ENCODE data around the gene FBXL17.

FBXL17 gene

DNA sequence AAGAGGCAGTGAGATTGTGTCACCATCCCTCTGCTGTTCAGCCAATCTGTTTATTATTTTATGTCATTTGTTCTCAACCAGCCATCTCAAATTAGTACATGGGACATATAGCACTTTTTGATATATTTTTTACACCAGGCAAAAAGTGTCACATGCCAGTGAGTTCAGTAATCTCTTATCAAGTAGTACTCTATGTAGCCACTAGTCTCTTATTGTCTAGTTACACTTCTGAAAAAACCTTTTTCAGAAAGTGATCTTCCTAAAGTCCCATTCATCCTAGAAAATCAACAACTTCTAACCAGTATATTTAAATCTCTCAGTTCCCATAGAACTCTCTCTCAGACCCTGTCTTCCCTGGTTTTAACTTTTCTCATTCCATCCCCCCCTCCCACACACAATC, 321.6 kb downstream of the FBXL17 start:
- no peaks in the 10 kb centered on the region for H4K20me1 ChIP-seq (ENCODE audit: insufficient read depth, low read length, poor library complexity, severe bottlenecking)
- H3K9me3 ChIP-seq (ENCODE audit: insufficient read depth, low read depth, low read length): no peaks in the 10 kb centered on the region
- no peaks in the 10 kb centered on the region for H3K9me2 ChIP-seq (replicated peaks; ENCODE audit: low read depth, low read length)
- no peaks in the 10 kb centered on the region for H3F3A ChIP-seq (ENCODE audit: low read depth)
- H3K9ac ChIP-seq (ENCODE audit: low read depth, low read length, poor library complexity, severe bottlenecking): no peak overlapping the region
- H3K4me3 ChIP-seq (ENCODE audit: low read length, poor library complexity, severe bottlenecking): no peak overlapping the region
- no peaks in the 10 kb centered on the region for H3K79me2 ChIP-seq (ENCODE audit: insufficient read depth, low read length)
- no peak overlapping the region for H3K4me2 ChIP-seq (ENCODE audit: low read depth, low read length, poor library complexity, severe bottlenecking)
- TF ChIP-seq EZH2phosphoT487 (IDR thresholded peaks at IDR 0.05; ENCODE audit: borderline replicate concordance): no peak
- H2AFZ ChIP-seq (ENCODE audit: low read length): no peak overlapping the region
- H3K27me3 ChIP-seq (ENCODE audit: insufficient read depth, low read length, poor library complexity, severe bottlenecking): no peaks in the 10 kb centered on the region
- peaks cover 7% of the 10 kb centered on the region for H3K4me1 ChIP-seq (ENCODE audit: insufficient read depth, low read length, poor library complexity, severe bottlenecking)
- H3K36me3 ChIP-seq (ENCODE audit: insufficient read depth, low read length): no peaks in the 10 kb centered on the region

DNA sequence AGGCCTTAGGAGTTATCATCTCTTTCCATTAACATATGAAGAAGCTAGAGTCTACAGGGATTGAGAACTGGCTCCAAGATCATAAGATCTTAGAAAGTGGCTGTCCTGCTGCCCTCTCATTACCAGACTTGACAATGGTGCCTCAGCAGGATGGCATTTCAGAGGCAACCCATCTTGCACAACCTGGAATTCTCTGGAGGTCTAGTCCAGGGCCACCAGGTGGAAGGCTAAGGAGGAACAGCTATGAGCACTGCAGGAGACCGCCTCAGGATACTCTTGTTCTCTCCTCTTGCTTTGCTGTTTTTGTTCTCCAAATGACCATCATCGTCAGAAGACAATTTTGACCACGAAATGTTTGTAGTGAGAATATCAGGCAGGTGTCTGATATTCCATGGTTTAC, 322.6 kb downstream of the FBXL17 start:
- H3K36me3 ChIP-seq (ENCODE audit: insufficient read depth, low read length): no peaks in the 10 kb centered on the region
- H3K4me3 ChIP-seq (ENCODE audit: low read length, poor library complexity, severe bottlenecking): no peak overlapping the region
- TF ChIP-seq, protein P1, sequence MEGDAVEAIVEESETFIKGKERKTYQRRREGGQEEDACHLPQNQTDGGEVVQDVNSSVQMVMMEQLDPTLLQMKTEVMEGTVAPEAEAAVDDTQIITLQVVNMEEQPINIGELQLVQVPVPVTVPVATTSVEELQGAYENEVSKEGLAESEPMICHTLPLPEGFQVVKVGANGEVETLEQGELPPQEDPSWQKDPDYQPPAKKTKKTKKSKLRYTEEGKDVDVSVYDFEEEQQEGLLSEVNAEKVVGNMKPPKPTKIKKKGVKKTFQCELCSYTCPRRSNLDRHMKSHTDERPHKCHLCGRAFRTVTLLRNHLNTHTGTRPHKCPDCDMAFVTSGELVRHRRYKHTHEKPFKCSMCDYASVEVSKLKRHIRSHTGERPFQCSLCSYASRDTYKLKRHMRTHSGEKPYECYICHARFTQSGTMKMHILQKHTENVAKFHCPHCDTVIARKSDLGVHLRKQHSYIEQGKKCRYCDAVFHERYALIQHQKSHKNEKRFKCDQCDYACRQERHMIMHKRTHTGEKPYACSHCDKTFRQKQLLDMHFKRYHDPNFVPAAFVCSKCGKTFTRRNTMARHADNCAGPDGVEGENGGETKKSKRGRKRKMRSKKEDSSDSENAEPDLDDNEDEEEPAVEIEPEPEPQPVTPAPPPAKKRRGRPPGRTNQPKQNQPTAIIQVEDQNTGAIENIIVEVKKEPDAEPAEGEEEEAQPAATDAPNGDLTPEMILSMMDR (conservative IDR thresholded peaks at IDR 0.05; ENCODE audit: low read length): no peak
- no peak for TF ChIP-seq EZH2phosphoT487 (IDR thresholded peaks at IDR 0.05; ENCODE audit: borderline replicate concordance)
- no peak overlapping the region for H2AFZ ChIP-seq (ENCODE audit: low read length)
- H3K4me1 ChIP-seq (ENCODE audit: insufficient read depth, low read length, poor library complexity, severe bottlenecking): peaks cover 7% of the 10 kb centered on the region
- no peak overlapping the region for H3K4me2 ChIP-seq (ENCODE audit: low read depth, low read length, poor library complexity, severe bottlenecking)
- no peaks in the 10 kb centered on the region for H3K9me3 ChIP-seq (ENCODE audit: insufficient read depth, low read depth, low read length)
- no peaks in the 10 kb centered on the region for H3K79me2 ChIP-seq (ENCODE audit: insufficient read depth, low read length)
- no peaks in the 10 kb centered on the region for H3F3A ChIP-seq (ENCODE audit: low read depth)
- no peaks in the 10 kb centered on the region for H4K20me1 ChIP-seq (ENCODE audit: insufficient read depth, low read length, poor library complexity, severe bottlenecking)
- no peak overlapping the region for H3K9ac ChIP-seq (ENCODE audit: low read depth, low read length, poor library complexity, severe bottlenecking)
- H3K9me2 ChIP-seq (replicated peaks; ENCODE audit: low read depth, low read length): no peaks in the 10 kb centered on the region
- H3K27me3 ChIP-seq (ENCODE audit: insufficient read depth, low read length, poor library complexity, severe bottlenecking): no peaks in the 10 kb centered on the region

DNA sequence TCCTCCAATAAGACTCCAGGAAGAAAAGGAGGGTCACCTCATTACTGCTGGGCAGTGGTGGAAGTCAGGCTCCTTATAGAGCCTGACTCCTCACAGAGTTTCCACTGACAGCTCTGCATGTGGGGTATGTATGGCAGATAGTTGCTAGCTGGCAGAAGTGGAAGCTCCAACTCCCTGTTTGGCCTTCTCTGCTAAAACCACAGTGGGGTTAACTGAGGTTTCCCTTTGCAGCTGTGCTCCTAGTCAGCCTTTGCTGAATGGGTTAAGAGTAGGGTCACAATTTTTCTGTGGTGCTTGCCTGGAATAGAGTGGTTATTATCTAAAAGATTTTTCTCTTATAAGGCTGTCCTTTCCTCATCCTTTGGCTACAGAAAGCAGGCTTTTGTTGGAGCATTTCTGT, 327.5 kb downstream of the FBXL17 start:
- Histone ChIP-seq H3K4me2 (ENCODE audit: low read depth, low read length, poor library complexity, severe bottlenecking) (no peak overlapping the region), H3K9ac (ENCODE audit: low read depth, low read length, poor library complexity, severe bottlenecking) (no peak overlapping the region), H3K4me3 (ENCODE audit: low read length, poor library complexity, severe bottlenecking) (no peak overlapping the region), H3F3A (ENCODE audit: low read depth) (no peaks in the 10 kb centered on the region), H2AFZ (ENCODE audit: low read length) (no peak overlapping the region), H4K20me1 (ENCODE audit: insufficient read depth, low read length, poor library complexity, severe bottlenecking) (no peaks in the 10 kb centered on the region), H3K9me3 (ENCODE audit: insufficient read depth, low read depth, low read length) (no peaks in the 10 kb centered on the region), H3K9me2 (replicated peaks; ENCODE audit: low read depth, low read length) (no peaks in the 10 kb centered on the region), H3K4me1 (ENCODE audit: insufficient read depth, low read length, poor library complexity, severe bottlenecking) (no peaks in the 10 kb centered on the region), H3K79me2 (ENCODE audit: insufficient read depth, low read length) (no peaks in the 10 kb centered on the region), H3K36me3 (ENCODE audit: insufficient read depth, low read length) (no peaks in the 10 kb centered on the region), H3K27me3 (ENCODE audit: insufficient read depth, low read length, poor library complexity, severe bottlenecking) (no peaks in the 10 kb centered on the region)
- no peak for TF ChIP-seq EZH2phosphoT487 (IDR thresholded peaks at IDR 0.05; ENCODE audit: borderline replicate concordance)
- TF ChIP-seq, protein P1 (conservative IDR thresholded peaks at IDR 0.05; ENCODE audit: low read length): no peak

DNA sequence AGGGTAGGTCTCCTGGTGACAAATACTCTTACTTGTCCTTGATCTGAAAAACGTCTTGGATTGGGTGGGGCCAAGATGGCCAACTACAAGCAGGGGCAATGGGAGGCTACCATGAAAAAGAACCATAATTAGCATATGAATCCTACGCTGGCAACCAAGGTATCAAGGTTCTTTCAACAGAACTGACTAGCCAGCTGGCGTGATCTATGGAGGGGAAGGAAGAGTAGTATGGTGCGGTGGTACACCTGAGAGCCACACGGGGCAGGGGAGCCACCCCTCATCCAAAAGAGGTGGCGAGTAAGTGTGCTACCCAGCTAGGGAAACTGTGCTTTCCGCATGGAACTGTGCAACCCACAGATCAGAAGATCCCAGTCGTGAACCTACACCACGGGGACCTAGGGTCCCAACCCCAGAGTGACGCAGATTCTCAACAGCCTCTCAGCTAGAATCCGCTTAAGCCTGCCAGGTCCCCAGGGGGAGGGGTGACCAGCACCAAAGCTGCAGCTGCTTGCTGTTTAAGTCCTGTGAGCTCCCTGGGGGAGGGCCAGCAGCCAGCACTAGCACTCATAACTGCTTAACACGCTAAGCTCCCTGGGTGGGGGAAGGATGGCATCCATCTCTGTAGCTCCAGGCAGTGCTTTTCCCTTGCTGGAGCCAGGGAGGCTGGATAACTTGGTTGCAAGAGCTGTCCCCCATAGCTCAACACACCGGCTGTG, 334.8 kb downstream of the FBXL17 start:
- no peaks in the 10 kb centered on the region for H3K9me2 ChIP-seq (replicated peaks; ENCODE audit: low read depth, low read length)
- H3F3A ChIP-seq (ENCODE audit: low read depth): no peaks in the 10 kb centered on the region
- H2AFZ ChIP-seq (ENCODE audit: low read length): no peak overlapping the region
- TF ChIP-seq, protein P1 (conservative IDR thresholded peaks at IDR 0.05; ENCODE audit: low read length): no peak
- no peak for TF ChIP-seq EZH2phosphoT487 (IDR thresholded peaks at IDR 0.05; ENCODE audit: borderline replicate concordance)
- H4K20me1 ChIP-seq (ENCODE audit: insufficient read depth, low read length, poor library complexity, severe bottlenecking): no peaks in the 10 kb centered on the region
- H3K9me3 ChIP-seq (ENCODE audit: insufficient read depth, low read depth, low read length): no peaks in the 10 kb centered on the region
- no peak overlapping the region for H3K9ac ChIP-seq (ENCODE audit: low read depth, low read length, poor library complexity, severe bottlenecking)
- H3K79me2 ChIP-seq (ENCODE audit: insufficient read depth, low read length): no peaks in the 10 kb centered on the region
- no peak overlapping the region for H3K4me3 ChIP-seq (ENCODE audit: low read length, poor library complexity, severe bottlenecking)
- no peaks in the 10 kb centered on the region for H3K4me1 ChIP-seq (ENCODE audit: insufficient read depth, low read length, poor library complexity, severe bottlenecking)
- H3K27me3 ChIP-seq (ENCODE audit: insufficient read depth, low read length, poor library complexity, severe bottlenecking): no peaks in the 10 kb centered on the region
- no peak overlapping the region for H3K4me2 ChIP-seq (ENCODE audit: low read depth, low read length, poor library complexity, severe bottlenecking)
- H3K36me3 ChIP-seq (ENCODE audit: insufficient read depth, low read length): no peaks in the 10 kb centered on the region
